ENCODE results near the gene DHX35.

DHX35 gene

GRCh38 chr20:39040116-39040515, 78.0 kb downstream of the DHX35 start:
- no peak overlapping the region for H3K27ac ChIP-seq
- TF ChIP-seq ZFX (IDR thresholded peaks at IDR 0.05) (no peak), CTCF (conservative IDR thresholded peaks at IDR 0.05) (no peak)

GRCh38 chr20:39041067-39041466, 78.9 kb downstream of the DHX35 start:
- no peak for TF ChIP-seq CTCF (conservative IDR thresholded peaks at IDR 0.05)
- TF ChIP-seq ZFX (IDR thresholded peaks at IDR 0.05) = no peak
- no peak overlapping the region for H3K27ac ChIP-seq

- H3K27ac ChIP-seq = no peak overlapping the region
- no peak for TF ChIP-seq ZFX (IDR thresholded peaks at IDR 0.05)
- TF ChIP-seq CTCF (conservative IDR thresholded peaks at IDR 0.05) = no peak
These were observed 80.4 kb downstream of the DHX35 start for GRCh38 chr20:39042279-39043150.

GRCh38 chr20:39044501-39044900, 82.4 kb downstream of the DHX35 start:
- TF ChIP-seq CTCF (conservative IDR thresholded peaks at IDR 0.05) = no peak
- no peak overlapping the region for H3K27ac ChIP-seq

GRCh38 chr20:39045676-39046075, 83.5 kb downstream of the DHX35 start:
- H3K27ac ChIP-seq = no peak overlapping the region
- TF ChIP-seq ZFX (IDR thresholded peaks at IDR 0.05) (no peak), CTCF (conservative IDR thresholded peaks at IDR 0.05) (no peak)

GRCh38 chr20:39047417-39047985, 85.4 kb downstream of the DHX35 start:
- no peak for TF ChIP-seq CTCF (conservative IDR thresholded peaks at IDR 0.05)
- no peak for TF ChIP-seq ZFX (IDR thresholded peaks at IDR 0.05)
- no peak overlapping the region for H3K27ac ChIP-seq

GRCh38 chr20:39048000-39048696, 86.0 kb downstream of the DHX35 start:
- no peak overlapping the region for H3K27ac ChIP-seq
- TF ChIP-seq ZFX (IDR thresholded peaks at IDR 0.05) (no peak), CTCF (conservative IDR thresholded peaks at IDR 0.05) (peak; percentile 98)
